ENCODE data around the gene TUSC2.

DNA sequence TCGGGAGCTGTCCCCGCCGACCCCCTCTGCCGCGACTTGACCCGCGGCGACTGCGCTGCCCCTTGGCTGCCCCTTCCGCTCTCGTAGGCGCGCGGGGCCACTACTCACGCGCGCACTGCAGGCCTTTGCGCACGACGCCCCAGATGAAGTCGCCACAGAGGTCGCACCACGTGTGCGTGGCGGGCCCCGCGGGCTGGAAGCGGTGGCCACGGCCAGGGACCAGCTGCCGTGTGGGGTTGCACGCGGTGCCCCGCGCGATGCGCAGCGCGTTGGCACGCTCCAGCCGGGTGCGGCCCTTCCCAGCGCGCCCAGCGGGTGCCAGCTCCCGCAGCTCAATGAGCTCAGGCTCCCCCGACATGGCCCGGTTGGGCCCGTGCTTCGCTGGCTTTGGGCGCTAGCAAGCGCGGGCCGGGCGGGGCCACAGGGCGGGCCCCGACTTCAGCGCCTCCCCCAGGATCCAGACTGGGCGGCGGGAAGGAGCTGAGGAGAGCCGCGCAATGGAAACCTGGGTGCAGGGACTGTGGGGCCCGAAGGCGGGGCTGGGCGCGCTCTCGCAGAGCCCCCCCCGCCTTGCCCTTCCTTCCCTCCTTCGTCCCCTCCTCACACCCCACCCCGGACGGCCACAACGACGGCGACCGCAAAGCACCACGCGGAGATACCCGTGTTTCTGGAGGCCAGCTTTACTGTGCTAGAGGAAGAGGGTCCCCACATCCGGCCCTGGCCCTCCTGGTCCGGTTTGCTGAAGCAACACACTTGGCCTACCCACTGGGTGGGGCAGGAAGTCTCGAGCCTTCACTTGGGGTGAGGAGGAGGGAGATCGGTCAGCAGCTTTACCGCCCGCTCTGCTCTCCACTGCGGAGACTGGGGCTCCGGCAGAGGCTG is 12.7 kb upstream of the TUSC2 start, which contains the start of gene RASSF1:
- TF ChIP-seq, protein P1, sequence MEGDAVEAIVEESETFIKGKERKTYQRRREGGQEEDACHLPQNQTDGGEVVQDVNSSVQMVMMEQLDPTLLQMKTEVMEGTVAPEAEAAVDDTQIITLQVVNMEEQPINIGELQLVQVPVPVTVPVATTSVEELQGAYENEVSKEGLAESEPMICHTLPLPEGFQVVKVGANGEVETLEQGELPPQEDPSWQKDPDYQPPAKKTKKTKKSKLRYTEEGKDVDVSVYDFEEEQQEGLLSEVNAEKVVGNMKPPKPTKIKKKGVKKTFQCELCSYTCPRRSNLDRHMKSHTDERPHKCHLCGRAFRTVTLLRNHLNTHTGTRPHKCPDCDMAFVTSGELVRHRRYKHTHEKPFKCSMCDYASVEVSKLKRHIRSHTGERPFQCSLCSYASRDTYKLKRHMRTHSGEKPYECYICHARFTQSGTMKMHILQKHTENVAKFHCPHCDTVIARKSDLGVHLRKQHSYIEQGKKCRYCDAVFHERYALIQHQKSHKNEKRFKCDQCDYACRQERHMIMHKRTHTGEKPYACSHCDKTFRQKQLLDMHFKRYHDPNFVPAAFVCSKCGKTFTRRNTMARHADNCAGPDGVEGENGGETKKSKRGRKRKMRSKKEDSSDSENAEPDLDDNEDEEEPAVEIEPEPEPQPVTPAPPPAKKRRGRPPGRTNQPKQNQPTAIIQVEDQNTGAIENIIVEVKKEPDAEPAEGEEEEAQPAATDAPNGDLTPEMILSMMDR (IDR thresholded peaks at IDR 0.05), result no peak
- TF ChIP-seq, protein P2, sequence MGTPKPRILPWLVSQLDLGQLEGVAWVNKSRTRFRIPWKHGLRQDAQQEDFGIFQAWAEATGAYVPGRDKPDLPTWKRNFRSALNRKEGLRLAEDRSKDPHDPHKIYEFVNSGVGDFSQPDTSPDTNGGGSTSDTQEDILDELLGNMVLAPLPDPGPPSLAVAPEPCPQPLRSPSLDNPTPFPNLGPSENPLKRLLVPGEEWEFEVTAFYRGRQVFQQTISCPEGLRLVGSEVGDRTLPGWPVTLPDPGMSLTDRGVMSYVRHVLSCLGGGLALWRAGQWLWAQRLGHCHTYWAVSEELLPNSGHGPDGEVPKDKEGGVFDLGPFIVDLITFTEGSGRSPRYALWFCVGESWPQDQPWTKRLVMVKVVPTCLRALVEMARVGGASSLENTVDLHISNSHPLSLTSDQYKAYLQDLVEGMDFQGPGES (IDR thresholded peaks at IDR 0.05; ENCODE audit: low read depth, low read length), result no peak
- TF ChIP-seq EP300 (IDR thresholded peaks at IDR 0.05; ENCODE audit: borderline replicate concordance in 1 of 2, low read depth in 1 of 2, low read length in 1 of 2) (no peak), RAD21 (IDR thresholded peaks at IDR 0.05; ENCODE audit: low read length) (no peak), RCOR1 (IDR thresholded peaks at IDR 0.05; ENCODE audit: low read length) (no peak), EZH2phosphoT487 (IDR thresholded peaks at IDR 0.05; ENCODE audit: borderline replicate concordance, low read depth) (no peak), TAF1 (IDR thresholded peaks at IDR 0.05; ENCODE audit: borderline replicate concordance, low read depth, low read length) (no peak), GATA2 (CRISPR knock-in tag; IDR thresholded peaks at IDR 0.05) (no peak), GABPA (IDR thresholded peaks at IDR 0.05; ENCODE audit: low read depth) (no peak), YY1 (IDR thresholded peaks at IDR 0.05; ENCODE audit: low read depth) (no peak), MEF2A (IDR thresholded peaks at IDR 0.05; ENCODE audit: borderline replicate concordance, low read depth) (no peak)
- TF ChIP-seq, protein P3, sequence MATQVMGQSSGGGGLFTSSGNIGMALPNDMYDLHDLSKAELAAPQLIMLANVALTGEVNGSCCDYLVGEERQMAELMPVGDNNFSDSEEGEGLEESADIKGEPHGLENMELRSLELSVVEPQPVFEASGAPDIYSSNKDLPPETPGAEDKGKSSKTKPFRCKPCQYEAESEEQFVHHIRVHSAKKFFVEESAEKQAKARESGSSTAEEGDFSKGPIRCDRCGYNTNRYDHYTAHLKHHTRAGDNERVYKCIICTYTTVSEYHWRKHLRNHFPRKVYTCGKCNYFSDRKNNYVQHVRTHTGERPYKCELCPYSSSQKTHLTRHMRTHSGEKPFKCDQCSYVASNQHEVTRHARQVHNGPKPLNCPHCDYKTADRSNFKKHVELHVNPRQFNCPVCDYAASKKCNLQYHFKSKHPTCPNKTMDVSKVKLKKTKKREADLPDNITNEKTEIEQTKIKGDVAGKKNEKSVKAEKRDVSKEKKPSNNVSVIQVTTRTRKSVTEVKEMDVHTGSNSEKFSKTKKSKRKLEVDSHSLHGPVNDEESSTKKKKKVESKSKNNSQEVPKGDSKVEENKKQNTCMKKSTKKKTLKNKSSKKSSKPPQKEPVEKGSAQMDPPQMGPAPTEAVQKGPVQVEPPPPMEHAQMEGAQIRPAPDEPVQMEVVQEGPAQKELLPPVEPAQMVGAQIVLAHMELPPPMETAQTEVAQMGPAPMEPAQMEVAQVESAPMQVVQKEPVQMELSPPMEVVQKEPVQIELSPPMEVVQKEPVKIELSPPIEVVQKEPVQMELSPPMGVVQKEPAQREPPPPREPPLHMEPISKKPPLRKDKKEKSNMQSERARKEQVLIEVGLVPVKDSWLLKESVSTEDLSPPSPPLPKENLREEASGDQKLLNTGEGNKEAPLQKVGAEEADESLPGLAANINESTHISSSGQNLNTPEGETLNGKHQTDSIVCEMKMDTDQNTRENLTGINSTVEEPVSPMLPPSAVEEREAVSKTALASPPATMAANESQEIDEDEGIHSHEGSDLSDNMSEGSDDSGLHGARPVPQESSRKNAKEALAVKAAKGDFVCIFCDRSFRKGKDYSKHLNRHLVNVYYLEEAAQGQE (IDR thresholded peaks at IDR 0.05; ENCODE audit: low read depth, low read length), result no peak
- TF ChIP-seq, protein P4, sequence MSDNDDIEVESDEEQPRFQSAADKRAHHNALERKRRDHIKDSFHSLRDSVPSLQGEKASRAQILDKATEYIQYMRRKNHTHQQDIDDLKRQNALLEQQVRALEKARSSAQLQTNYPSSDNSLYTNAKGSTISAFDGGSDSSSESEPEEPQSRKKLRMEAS (IDR thresholded peaks at IDR 0.05; ENCODE audit: low read depth), result no peak
